ENCODE data around the gene TC2N. TPM values are rescaled to one million over a fixed set of nuclear protein-coding genes. Genes with fewer than 3 reads are reported as not detected.
A peak's percentile ranks its signal among the peaks of the same experiment; 100 is the strongest.

Gene TC2N
- total and polyA plus RNA-seq, 2 experiments from 2014 or later = 10.0 to 35.0 TPM

GRCh38 chr14:91901449-91902226, 34.3 kb upstream of the TC2N start:
- Mint-ChIP-seq H3K9me3 (no peaks in the 10 kb centered on the region), H3K36me3 (ENCODE audit: low read depth) (no peaks in the 10 kb centered on the region)
- H3K79me2 ChIP-seq (replicated peaks; ENCODE audit: insufficient read depth) = no peaks in the 10 kb centered on the region

DNA sequence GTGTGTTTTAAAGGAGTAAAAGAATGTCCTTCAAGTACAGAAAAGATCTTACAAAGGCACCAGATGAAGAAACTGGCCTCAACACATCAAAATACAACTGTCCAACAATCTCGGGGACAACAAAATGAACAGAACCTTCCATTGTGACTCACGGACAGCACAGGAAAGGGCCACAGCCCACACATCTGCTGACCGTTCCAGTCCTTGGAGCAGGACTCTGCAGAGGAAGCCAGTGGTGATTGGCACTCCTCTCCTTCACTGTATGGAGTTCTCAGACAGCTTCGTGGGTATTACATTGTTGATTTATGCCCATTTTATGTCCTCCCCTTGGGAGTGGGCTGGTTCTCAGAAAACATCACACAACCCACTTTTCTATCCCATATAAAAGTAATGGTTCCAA, 32.5 kb upstream of the TC2N start:
- Mint-ChIP-seq H3K9me3 (no peaks in the 10 kb centered on the region), H3K36me3 (ENCODE audit: low read depth) (no peaks in the 10 kb centered on the region), H3K4me3 (no peak overlapping the region), H3K27me3 (ENCODE audit: insufficient read depth, low read depth, poor library complexity) (peaks cover 7% of the 10 kb centered on the region), H3K27ac (no peak overlapping the region), H3K4me1 (peaks cover 10% of the 10 kb centered on the region)
- H3K27me3 ChIP-seq (ENCODE audit: insufficient read depth) = no peaks in the 10 kb centered on the region
- peaks cover 3% of the 10 kb centered on the region; the same call in 1 of the 2 replicates for H3K4me1 ChIP-seq (ENCODE audit: insufficient read depth)
- ATAC-seq = no peak
- no peak overlapping the region for H3K4me2 ChIP-seq
- H3K79me2 ChIP-seq (replicated peaks; ENCODE audit: insufficient read depth) = no peaks in the 10 kb centered on the region
- no peaks in the 10 kb centered on the region for H3K36me3 ChIP-seq (ENCODE audit: insufficient read depth)
- TF ChIP-seq CREB1 (CRISPR knock-in tag; IDR thresholded peaks at IDR 0.05; ENCODE audit: low read depth) = no peak
- TF ChIP-seq CTCF (conservative IDR thresholded peaks at IDR 0.05; ENCODE audit: low read depth in 2 of 2) = no peak
- no peak for TF ChIP-seq ZNF114 (CRISPR knock-in tag; IDR thresholded peaks at IDR 0.05)
- no peak for TF ChIP-seq STAT1 (IDR thresholded peaks at IDR 0.05; ENCODE audit: unreplicated experiment)
- TF ChIP-seq, protein P1, sequence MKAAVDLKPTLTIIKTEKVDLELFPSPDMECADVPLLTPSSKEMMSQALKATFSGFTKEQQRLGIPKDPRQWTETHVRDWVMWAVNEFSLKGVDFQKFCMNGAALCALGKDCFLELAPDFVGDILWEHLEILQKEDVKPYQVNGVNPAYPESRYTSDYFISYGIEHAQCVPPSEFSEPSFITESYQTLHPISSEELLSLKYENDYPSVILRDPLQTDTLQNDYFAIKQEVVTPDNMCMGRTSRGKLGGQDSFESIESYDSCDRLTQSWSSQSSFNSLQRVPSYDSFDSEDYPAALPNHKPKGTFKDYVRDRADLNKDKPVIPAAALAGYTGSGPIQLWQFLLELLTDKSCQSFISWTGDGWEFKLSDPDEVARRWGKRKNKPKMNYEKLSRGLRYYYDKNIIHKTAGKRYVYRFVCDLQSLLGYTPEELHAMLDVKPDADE (IDR thresholded peaks at IDR 0.05) = no peak
- no peak for TF ChIP-seq NANOG (IDR thresholded peaks at IDR 0.05; ENCODE audit: borderline replicate concordance)
- no peak for TF ChIP-seq ZNF331 (CRISPR knock-in tag; IDR thresholded peaks at IDR 0.05; ENCODE audit: low read depth)
- H3F3A ChIP-seq (replicated peaks; ENCODE audit: low read depth) = no peaks in the 10 kb centered on the region; the same call in 1 of the 2 replicates
- no peak overlapping the region for H2AFZ ChIP-seq
- no peak overlapping the region for H3K27ac ChIP-seq (ENCODE audit: low read depth)
- DNase-seq (ENCODE audit: low spot score) = no peak
- peaks cover 9% of the 10 kb centered on the region; the same call in 1 of the 2 replicates for H3K9me2 ChIP-seq (ENCODE audit: insufficient read depth)
- H3K4me3 ChIP-seq = no peak overlapping the region
- no peaks in the 10 kb centered on the region for H4K20me1 ChIP-seq (replicated peaks; ENCODE audit: insufficient read depth)

More at GRCh38 chr14:91901449-91902226, 34.3 kb upstream of the TC2N start:
- H2AFZ ChIP-seq = 0 out of 2 replicates have a peak overlapping the region, but pooled peaks have one; percentile 74
- peaks cover 9% of the 10 kb centered on the region; the same call in 1 of the 2 replicates for H3K9me2 ChIP-seq (ENCODE audit: insufficient read depth)
- Mint-ChIP-seq H3K4me1 (peaks cover 7% of the 10 kb centered on the region), H3K27ac (no peak overlapping the region), H3K27me3 (ENCODE audit: insufficient read depth, low read depth, poor library complexity) (peaks cover 5% of the 10 kb centered on the region), H3K4me3 (no peak overlapping the region)
- H3F3A ChIP-seq (replicated peaks; ENCODE audit: low read depth) = no peaks in the 10 kb centered on the region; the same call in 1 of the 2 replicates
- DNase-seq (ENCODE audit: low spot score) (no peak), ATAC-seq (no peak)
- no peak overlapping the region for H3K4me3 ChIP-seq
- TF ChIP-seq JUNB (IDR thresholded peaks at IDR 0.05; ENCODE audit: unreplicated experiment) (no peak), REST (IDR thresholded peaks at IDR 0.05; ENCODE audit: unreplicated experiment) (no peak)
- no peaks in the 10 kb centered on the region for H3K36me3 ChIP-seq (ENCODE audit: insufficient read depth)
- H3K27me3 ChIP-seq (ENCODE audit: insufficient read depth) = no peaks in the 10 kb centered on the region
- H4K20me1 ChIP-seq (replicated peaks; ENCODE audit: insufficient read depth) = no peaks in the 10 kb centered on the region
- no peak overlapping the region for H3K4me2 ChIP-seq
- no peak overlapping the region for H3K27ac ChIP-seq (ENCODE audit: low read depth)
- H3K4me1 ChIP-seq (ENCODE audit: insufficient read depth) = peaks cover 3% of the 10 kb centered on the region; the same call in 1 of the 2 replicates

Measured in GM23338 (cell line).